Hematopoietic multipotent progenitor cell treated with erythropoietin and hydrocortisone succinate and interleukin-3 and kit ligand, for 4 days (in vitro differentiated cells): ENCODE measurements around the gene KCNIP3.
"Not testable (repeated sequence)": the region's sequence is repeated elsewhere in the genome, so short reads cannot be mapped to it uniquely, and the experiment has no call there.

Source experiments
- DNase-seq: peaks from one replicate; pipeline ENCODE4 v3.0.0-alpha.2; 2015

KCNIP3 gene

GRCh38 chr2:95296880-95297487 lies at the start of gene KCNIP3:
TSS of gene KCNIP3 (plus strand) at chr2:95297347. CDS start at chr2:95297439, 92 bp downstream.
- peak; percentile 39 for DNase-seq

DNA sequence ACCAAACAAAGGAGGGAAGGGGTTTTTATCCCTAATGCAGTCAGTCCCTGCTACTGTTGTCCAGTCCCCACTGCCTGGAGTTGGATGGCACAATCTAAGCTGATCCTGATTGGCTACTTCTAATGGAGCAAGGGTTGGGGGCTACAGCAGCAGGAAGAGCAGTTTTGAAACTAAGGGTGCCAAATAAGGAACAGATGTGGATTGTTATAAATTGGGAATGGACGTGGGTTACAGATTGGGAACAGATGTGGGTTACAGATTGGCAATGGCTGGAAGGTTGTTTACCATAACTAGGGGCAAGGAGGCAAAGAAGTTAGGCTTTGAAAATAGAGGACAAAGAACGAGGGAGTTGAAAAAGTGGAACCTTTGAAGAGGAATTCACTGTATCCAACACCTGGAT lies 38.9 kb upstream of the KCNIP3 start:
- DNase-seq, result no peak

GRCh38 chr2:95260028-95261023 lies 36.8 kb upstream of the KCNIP3 start:
- peak; percentile 13 for DNase-seq

- DNase-seq, result peak; percentile 9
Observed at GRCh38 chr2:95261602-95262001, 35.5 kb upstream of the KCNIP3 start.

GRCh38 chr2:95262896-95263542 lies 34.1 kb upstream of the KCNIP3 start:
- DNase-seq, result no peak

GRCh38 chr2:95264624-95265023 lies 32.5 kb upstream of the KCNIP3 start:
- DNase-seq, result no peak

DNA sequence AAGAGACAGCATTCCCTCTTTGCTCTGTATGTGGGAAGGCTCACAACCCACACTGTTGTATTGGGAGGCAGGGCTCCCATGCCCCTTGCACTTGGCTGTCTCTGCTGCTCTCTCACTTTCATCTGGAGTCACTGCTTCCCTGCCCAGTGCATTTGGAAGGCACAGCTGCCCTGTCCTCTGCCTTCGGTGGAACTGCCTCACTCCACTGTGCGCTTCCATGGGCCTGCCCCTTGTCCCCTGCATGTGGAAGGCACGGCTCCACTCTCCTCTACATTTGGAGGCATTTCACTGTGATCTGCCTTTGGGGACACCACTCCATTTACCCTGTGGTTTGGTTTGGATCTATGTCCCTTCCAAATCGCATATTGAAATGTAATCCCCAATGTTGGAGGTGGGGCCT lies 32.0 kb upstream of the KCNIP3 start:
- DNase-seq, result no peak

GRCh38 chr2:95266781-95267430 lies 30.2 kb upstream of the KCNIP3 start:
- DNase-seq, result no peak

DNA sequence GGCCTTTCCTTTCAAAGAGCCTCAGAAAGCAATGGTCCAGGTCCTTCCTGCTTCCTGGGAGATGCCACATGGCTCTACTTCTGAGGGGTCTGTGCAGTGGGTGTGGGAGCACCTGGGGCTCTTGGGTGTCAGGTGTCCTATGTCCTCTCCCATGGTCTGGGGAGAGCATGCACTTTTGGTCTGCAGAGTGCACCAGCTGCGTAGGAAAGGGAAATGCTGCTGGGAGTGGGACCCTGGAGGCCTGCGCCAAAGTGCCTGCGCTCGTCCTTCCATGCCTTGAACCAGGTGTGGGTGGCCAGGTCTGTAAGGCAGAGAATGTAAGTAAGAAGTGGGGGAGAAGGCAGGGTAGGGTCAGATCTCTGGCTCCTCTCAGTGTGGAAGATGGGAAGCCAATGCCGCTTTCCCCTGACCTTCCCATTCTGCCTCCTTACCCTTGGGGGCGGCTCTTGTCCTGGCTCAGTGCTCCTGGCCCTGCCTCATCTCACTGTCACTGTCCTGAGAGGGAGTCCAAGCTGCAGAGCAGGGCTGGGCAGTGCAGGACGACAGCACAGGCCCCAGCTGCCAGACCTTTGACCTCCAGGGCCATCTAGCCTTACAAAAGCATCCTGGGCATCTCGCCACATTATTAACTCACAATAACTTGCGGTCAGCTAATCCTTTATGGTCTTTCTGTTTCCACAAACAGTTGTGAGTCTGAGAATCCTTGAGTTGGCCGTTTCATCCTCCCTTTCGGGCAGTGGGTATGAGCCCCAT lies 29.5 kb upstream of the KCNIP3 start:
- DNase-seq, result no peak

DNA sequence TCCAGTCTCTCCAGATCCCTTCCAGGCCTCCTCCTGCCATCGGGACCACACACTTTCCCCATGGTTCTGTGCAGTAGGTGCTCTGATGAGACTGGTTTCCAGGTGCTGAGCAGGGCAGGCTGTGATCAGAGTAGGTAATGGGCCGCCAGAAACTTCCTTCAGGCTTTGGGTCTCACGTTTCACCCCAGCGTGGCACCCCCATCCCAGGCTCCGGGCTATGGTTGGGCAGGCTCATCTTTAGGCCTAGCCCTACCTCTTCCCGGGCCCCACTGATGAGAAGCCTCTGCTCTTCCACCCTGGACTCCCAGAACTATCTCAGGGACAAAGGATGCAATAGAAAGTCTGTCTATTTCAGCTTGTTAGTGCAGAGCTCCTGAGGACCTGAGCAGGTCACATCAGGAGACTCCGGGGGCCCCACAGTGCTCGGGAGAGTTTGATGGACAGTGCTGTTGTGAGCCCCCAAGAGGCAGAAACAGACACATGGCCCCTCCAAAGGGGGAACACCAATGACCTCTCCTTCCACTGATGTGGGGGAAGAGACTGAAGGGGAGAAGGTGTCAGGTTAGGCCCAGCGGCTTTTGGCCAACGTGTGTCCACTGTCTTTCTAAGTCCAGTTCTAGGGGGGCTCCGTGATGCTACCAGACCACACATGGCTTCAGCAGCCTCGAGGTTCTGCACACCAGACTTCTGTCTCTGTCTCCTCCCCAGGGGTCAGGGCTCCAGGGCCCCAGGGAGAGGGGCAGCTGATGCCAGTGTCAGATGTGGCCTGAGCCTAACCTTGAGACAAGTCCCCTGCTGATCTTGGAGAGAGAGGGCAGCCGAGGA lies 28.7 kb upstream of the KCNIP3 start:
- no peak for DNase-seq

DNA sequence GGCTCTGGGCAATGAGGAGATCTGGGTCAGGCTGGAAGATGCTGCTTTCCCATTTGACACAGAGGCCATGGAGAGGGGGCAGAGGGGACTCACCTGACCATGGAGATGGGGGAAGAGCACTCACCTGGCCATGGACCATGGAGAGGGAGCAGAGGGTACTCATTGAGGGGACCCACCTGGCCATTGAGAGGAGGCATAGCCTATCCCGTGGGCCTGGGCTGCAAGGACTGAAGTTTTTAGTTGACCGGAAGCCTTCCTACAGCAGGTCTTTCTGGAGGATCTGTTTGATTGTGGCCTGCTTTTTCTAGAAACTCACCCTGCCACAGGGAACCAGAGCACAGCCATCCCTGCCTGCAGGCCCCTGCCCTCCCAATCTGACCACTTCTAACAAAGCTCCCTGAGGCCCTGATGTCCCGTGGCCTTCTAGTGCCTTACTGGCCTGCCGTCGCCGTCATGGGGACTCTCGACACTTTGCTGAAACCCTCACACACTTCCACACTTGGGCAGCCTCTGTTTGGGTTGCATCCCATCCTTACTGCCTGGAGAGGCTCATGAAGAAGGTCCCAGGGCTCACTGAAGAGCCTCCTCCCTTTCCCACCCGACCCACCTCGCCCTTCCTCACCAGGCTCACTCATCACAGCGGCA lies 28.0 kb upstream of the KCNIP3 start:
- DNase-seq, result no peak

DNA sequence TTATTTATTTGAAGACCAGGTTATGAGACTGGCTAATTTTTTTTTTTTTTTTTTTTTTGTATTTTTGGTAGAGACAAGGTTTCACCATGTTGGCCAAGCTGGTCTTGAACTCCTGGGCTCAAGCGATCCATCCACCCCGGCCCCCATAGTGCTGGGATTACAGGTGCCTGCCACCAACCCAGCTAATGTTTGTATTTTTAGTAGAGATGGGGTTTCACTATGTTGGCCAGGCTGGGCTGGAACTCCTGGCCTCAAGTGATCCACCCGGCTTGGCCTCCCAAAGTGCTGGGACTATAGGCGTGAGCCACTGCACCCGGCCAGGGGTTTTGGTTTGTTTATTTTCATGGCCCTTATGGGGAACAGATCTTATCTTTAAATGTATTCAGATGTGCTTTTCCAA lies 27.4 kb upstream of the KCNIP3 start:
- DNase-seq, result not testable (repeated sequence)

GRCh38 chr2:95270541-95271081 lies 26.5 kb upstream of the KCNIP3 start:
- no peak for DNase-seq

- no peak for DNase-seq
Observed at GRCh38 chr2:95271381-95271971, 25.7 kb upstream of the KCNIP3 start.

DNA sequence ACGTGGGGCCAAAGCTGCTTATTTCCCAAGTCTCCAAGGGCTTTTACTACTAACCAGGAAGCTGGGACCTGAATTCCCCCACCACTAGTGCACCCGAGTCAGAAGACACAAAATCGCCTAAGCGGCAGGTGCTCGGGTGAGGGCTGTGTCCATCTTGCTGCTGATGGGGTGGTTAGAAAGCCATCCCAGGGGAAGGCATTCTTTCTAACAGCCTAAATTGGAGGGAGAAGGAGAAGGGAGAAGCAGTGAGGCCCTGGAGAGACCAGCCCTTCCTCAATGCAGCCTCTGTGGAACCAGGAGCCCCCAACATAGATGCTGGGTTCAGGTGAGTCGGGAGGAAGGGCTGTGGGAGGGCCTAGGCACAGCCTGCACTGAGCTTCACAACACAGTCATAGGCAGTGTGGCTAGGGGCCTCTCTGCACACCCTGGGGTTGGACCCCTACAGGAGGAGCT lies 24.8 kb upstream of the KCNIP3 start:
- DNase-seq, result no peak

- no peak for DNase-seq
Observed at GRCh38 chr2:95272781-95273180, 24.4 kb upstream of the KCNIP3 start.

GRCh38 chr2:95273566-95274290 lies 23.4 kb upstream of the KCNIP3 start:
- no peak for DNase-seq

- DNase-seq, result no peak
Observed at GRCh38 chr2:95274291-95275150, 22.6 kb upstream of the KCNIP3 start, which contains the start of gene PROM2. TSS of gene PROM2 (plus strand) at chr2:95274449. CDS start at chr2:95274586, 137 bp downstream.
